Measurements from ENCODE around the gene PKD1L1.

DNA sequence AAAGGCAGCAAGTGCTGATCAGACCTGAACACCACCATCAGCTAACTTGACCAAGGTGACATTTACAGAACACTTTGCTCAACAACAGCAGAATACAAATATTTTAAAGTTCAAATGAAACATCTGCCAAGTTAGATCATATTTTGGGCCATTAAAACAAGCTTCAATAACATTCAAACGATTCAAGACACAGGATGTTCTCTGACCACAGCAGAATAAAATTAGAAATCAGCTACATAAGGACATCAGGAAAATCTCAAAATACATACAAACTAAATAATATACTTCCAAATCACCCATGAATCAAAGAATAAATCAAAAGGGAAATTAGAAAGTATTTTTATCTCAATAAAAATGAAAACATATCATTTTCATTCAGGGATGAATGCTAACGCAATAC is 173.0 kb downstream of the PKD1L1 start:
- TF ChIP-seq, protein P1, sequence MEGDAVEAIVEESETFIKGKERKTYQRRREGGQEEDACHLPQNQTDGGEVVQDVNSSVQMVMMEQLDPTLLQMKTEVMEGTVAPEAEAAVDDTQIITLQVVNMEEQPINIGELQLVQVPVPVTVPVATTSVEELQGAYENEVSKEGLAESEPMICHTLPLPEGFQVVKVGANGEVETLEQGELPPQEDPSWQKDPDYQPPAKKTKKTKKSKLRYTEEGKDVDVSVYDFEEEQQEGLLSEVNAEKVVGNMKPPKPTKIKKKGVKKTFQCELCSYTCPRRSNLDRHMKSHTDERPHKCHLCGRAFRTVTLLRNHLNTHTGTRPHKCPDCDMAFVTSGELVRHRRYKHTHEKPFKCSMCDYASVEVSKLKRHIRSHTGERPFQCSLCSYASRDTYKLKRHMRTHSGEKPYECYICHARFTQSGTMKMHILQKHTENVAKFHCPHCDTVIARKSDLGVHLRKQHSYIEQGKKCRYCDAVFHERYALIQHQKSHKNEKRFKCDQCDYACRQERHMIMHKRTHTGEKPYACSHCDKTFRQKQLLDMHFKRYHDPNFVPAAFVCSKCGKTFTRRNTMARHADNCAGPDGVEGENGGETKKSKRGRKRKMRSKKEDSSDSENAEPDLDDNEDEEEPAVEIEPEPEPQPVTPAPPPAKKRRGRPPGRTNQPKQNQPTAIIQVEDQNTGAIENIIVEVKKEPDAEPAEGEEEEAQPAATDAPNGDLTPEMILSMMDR (IDR thresholded peaks at IDR 0.05), result no peak
- TF ChIP-seq POLR2AphosphoS5 (IDR thresholded peaks at IDR 0.05), result no peak
- no peak for TF ChIP-seq POLR2A (IDR thresholded peaks at IDR 0.05)
